NCI-H69 (cell line): ENCODE data around the gene ZNF426.

Source experiments
- DNase-seq: peaks from one replicate; lab custom pipeline; 2025; lab: John Stamatoyannopoulos, UW

Gene ZNF426

GRCh38 chr19:9498183-9498902 lies 40.1 kb downstream of the ZNF426 start, which contains the start of gene ZNF560:
TSS of gene ZNF560 (minus strand) at chr19:9498616. CDS start at chr19:9475313, 23,303 bp downstream.
- no peak for DNase-seq

DNA sequence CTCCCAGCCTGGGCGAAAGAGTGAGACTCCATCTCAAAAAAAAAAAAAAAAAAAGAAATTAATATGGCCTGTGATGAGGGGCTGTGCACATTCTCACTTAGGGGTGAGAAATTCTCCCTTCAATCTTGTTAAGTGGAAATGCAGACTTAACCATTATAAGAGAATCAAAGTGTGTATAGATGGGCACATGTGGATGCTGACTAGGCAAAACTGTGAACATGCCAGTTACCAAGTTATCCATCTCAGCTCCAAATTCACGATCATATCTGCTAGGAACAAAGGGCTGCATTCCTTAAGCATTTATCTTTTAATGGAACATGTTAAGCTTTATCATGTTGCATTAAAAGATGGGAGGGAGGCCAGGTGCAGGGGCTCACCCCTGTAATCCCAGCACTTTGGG lies 44.3 kb downstream of the ZNF426 start:
- no peak for DNase-seq

DNA sequence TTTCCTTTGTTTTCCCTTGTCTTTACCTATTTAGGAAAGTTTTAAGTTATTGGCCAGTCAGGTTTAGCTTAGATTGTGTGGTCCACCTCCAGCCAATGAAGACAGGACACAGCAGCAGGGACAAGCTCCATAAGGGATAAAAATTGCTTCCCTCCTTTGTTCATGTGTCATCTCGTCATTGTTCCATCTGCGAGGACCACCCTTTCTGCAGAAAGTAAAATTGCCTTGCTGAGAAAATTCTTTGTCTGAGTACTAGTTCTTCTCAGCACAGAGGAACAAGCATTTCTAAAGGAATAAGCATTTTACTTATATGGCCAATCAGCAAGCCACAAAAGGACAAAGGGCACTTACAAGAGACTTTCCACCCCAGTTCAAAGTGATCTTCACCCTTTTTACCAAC lies 51.4 kb downstream of the ZNF426 start:
- DNase-seq = no peak

DNA sequence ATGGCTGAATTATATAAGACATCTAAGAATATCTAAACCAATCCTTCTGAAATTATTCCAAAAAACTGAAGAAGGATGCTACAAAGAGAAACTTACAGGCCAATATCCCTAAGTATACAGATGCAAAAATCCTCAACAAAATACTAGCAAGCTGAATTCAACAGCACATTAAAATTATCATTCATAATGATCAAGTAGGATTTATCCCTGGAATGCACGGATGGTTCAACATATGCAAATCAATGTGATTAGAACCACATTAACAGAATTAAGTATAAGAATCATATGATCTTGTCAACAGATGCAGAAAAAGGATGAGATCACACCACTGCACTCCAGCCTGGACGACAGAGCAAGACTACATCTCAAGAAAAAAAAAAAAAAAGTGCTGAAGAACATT lies 53.3 kb downstream of the ZNF426 start:
- DNase-seq = no peak

DNA sequence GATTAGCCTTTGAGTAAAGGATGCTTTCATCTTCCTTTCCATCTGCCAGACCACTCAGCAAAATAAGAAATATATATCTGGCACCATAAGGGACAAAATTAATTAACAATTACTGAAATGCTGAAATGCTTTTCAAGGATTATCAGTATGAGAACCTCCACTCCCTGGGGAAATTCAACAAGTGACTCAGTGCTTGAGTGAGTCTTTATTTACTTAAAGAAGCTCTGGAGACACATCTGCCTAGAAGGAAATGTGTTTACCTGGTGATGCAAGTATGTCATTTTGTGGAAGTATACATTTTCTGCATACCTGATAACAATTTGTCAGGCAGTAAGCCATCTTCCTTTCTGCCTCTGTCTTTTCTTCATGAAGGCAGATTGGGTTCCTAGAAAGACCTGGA lies 63.5 kb downstream of the ZNF426 start:
- DNase-seq = no peak
